Measurements from ENCODE around the gene TMEM120B.
"Not testable (repeated sequence)": the region's sequence is repeated elsewhere in the genome, so short reads cannot be mapped to it uniquely, and the experiment has no call there.

Gene TMEM120B

GRCh38 chr12:121748218-121748570 is 35.6 kb downstream of the TMEM120B start:
- DNase-seq (ENCODE audit: low spot score), result no peak

- DNase-seq (ENCODE audit: low spot score), result peak; percentile 15
Observed at GRCh38 chr12:121748571-121749265, 36.2 kb downstream of the TMEM120B start.

- no peak for DNase-seq (ENCODE audit: low spot score)
Observed at GRCh38 chr12:121749267-121749666, 36.7 kb downstream of the TMEM120B start.

- DNase-seq (ENCODE audit: low spot score), result no peak
Observed at GRCh38 chr12:121750507-121750955, 38.0 kb downstream of the TMEM120B start.

- no peak for DNase-seq (ENCODE audit: low spot score)
Observed at GRCh38 chr12:121751034-121751433, 38.5 kb downstream of the TMEM120B start.

- no peak for DNase-seq (ENCODE audit: low spot score)
Observed at GRCh38 chr12:121751749-121752351, 39.3 kb downstream of the TMEM120B start.

GRCh38 chr12:121753844-121754264 is 41.3 kb downstream of the TMEM120B start:
- no peak for DNase-seq (ENCODE audit: low spot score)

GRCh38 chr12:121754836-121755235 is 42.3 kb downstream of the TMEM120B start:
- no peak for DNase-seq (ENCODE audit: low spot score)

- DNase-seq (ENCODE audit: low spot score), result no peak
Observed at GRCh38 chr12:121755591-121755990, 43.0 kb downstream of the TMEM120B start.

- not testable (repeated sequence) for DNase-seq (ENCODE audit: low spot score)
Observed at GRCh38 chr12:121758536-121758935, 46.0 kb downstream of the TMEM120B start.

GRCh38 chr12:121762269-121762668 is 49.7 kb downstream of the TMEM120B start:
- DNase-seq (ENCODE audit: low spot score), result no peak

GRCh38 chr12:121764808-121765207 is 52.3 kb downstream of the TMEM120B start:
- no peak for DNase-seq (ENCODE audit: low spot score)

- DNase-seq (ENCODE audit: low spot score), result no peak
Observed at GRCh38 chr12:121765573-121765972, 53.0 kb downstream of the TMEM120B start.

GRCh38 chr12:121766290-121767039 is 53.9 kb downstream of the TMEM120B start:
- DNase-seq (ENCODE audit: low spot score), result no peak

- no peak for DNase-seq (ENCODE audit: low spot score)
Observed at GRCh38 chr12:121767525-121768016, 55.0 kb downstream of the TMEM120B start.

GRCh38 chr12:121769297-121769830 is 56.8 kb downstream of the TMEM120B start:
- DNase-seq (ENCODE audit: low spot score), result no peak

- no peak for DNase-seq (ENCODE audit: low spot score)
Observed at GRCh38 chr12:121769831-121770301, 57.3 kb downstream of the TMEM120B start.

- DNase-seq (ENCODE audit: low spot score), result no peak
Observed at GRCh38 chr12:121770388-121770787, 57.8 kb downstream of the TMEM120B start.

GRCh38 chr12:121770813-121771625 is 58.5 kb downstream of the TMEM120B start:
- no peak for DNase-seq (ENCODE audit: low spot score)

GRCh38 chr12:121773011-121773777 is 60.6 kb downstream of the TMEM120B start:
- peak; percentile 80 for DNase-seq (ENCODE audit: low spot score)

GRCh38 chr12:121774968-121775474 is 62.5 kb downstream of the TMEM120B start:
- no peak for DNase-seq (ENCODE audit: low spot score)
